ENCODE results near the gene ALLC.

ALLC gene

DNA sequence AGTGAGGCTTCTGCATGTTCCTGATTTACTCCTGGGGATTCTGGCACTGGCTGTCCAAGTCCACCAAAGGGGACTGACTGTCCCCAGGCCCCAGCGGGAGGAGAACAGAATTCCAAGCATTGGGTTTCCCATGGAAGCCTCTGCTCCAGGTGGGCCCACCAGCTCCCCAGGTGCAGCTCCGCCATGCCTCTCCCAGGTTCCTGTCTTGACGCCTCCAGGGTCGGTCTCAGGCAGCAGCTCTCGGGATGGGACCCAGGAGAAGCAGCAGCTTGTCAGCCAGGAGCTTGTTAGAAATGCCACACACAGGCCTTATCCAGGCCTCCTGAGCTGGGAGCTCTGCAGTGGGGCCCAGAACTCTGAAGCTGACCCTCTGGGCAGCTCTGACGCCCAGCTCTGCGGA lies 93.3 kb downstream of the ALLC start:
- no peak for DNase-seq (ENCODE audit: low spot score)

DNA sequence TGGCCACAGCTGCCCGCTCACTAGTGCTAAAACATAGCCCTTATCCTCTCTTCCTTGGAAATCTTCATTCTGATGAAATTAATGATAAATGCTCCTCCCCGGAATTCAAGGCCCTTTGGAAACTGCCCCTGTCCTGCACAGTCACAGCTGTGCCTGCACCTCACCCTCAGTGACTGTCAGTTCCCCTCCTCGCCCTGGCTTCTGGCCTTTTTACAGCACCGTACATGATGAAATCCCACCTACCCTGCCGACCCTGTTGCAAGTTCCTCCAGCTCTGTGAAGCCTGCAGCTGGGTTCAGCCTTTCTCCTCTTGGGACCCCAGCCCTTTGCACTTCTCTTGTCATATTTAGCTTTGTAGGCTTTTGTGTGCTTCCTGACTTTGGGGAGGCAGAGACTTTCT lies 93.8 kb downstream of the ALLC start:
- no peak for DNase-seq (ENCODE audit: low spot score)

All from COLO829 (cell line).